K562 (cell line): ENCODE results near the gene FARP1. TPM values are rescaled to one million over a fixed set of nuclear protein-coding genes. Genes with fewer than 3 reads are reported as not detected.

ENCODE experiments used
- ATAC-seq: fragments of 200-7000 bp; cut with Tn5 transposase; 3 replicates; pipeline ENCODE4 v1.9.1; 2020; ENCODE audit warnings: moderate library complexity
- BruUV-seq: library from RNA; stranded (reverse); fragments of 400-500 nt; replicated peaks from 2 replicates; lab custom pipeline; 2021; lab: Mats Ljungman, UMichigan
- CTCF ChIA-PET: fragments of 300-600 bp; formaldehyde crosslinking; extraction: SDS; loops from one replicate; lab custom pipeline; 2021; ENCODE audit warnings: low intra/inter-chr PET ratio; lab: Yijun Ruan, JAX
- POLR2A ChIA-PET: fragments of 300-600, 350-650 bp; sonication (Branson Sonifier 250); formaldehyde crosslinking; extraction: SDS; loops from one replicate; lab custom pipeline; 2021; ENCODE audit warnings: antibody characterized with exemption, inconsistent platforms; lab: Yijun Ruan, JAX
- DNase-seq, 4 experiments: peaks; one replicate each; pipeline versions ENCODE4 v3.0.0 to v3.0.0-alpha.2; 2011 to 2018; ENCODE audit warnings: low spot score in 3 of 4, mixed read lengths in 3 of 4; ENCODE audit errors: extremely low read depth in 1 of 4
- FAIRE-seq: peaks from 2 replicates; lab custom pipeline; 2011; peaks lifted over from hg19 to GRCh38; lab: Jason Lieb, UNC
- H2AFZ ChIP-seq: 2 replicates; pipeline ENCODE4 v1.6.0; 2011; ENCODE audit warnings: low read depth, low read length, control low read depth, inconsistent platforms
- H3K27ac ChIP-seq: fragments of 200-600 bp; 3 replicates; pipeline ENCODE4 v1.8.0; 2011; ENCODE audit warnings: low read depth, mild to moderate bottlenecking, control low read depth, inconsistent platforms, low read length, moderate library complexity, mixed read lengths; ENCODE audit errors: extremely low read depth
- H3K27me3 ChIP-seq, 2 experiments: fragments of 300-600 bp in 1 of 2; 2 replicates in 1 of 2; 3 replicates in 1 of 2; pipeline versions ENCODE4 v1.6.0 to v1.8.0; 2011; ENCODE audit warnings: inconsistent platforms in 2 of 2, low read length in 2 of 2, mild to moderate bottlenecking in 1 of 2, mixed read lengths in 1 of 2, moderate library complexity in 1 of 2; ENCODE audit not compliant: control insufficient read depth in 2 of 2, insufficient read depth in 2 of 2
- H3K36me3 ChIP-seq: fragments of 300-600 bp; 3 replicates; pipeline ENCODE4 v1.8.0; 2011; ENCODE audit warnings: mild to moderate bottlenecking, low read length, inconsistent platforms; ENCODE audit not compliant: control insufficient read depth, insufficient read depth
- H3K4me1 ChIP-seq, 2 experiments: fragments of 200-600 bp in 1 of 2; replicated peaks in 1 of 2; 2 replicates in 1 of 2; 3 replicates in 1 of 2; pipeline versions ENCODE4 v1.5.1 to v1.8.0; 2011; ENCODE audit warnings: inconsistent platforms in 2 of 2, low read length in 2 of 2, mild to moderate bottlenecking in 1 of 2, mixed read lengths in 1 of 2, moderate library complexity in 1 of 2; ENCODE audit not compliant: control insufficient read depth in 2 of 2, insufficient read depth in 2 of 2
- H3K4me2 ChIP-seq: 2 replicates; pipeline ENCODE4 v1.6.1; 2011; ENCODE audit warnings: low read length, control low read depth, inconsistent platforms, mixed read lengths; ENCODE audit not compliant: insufficient read depth
- H3K4me3 ChIP-seq: fragments of 200-600 bp; sonication (generic), shearing (Covaris generic); 2 replicates; pipeline ENCODE4 v1.5.1; 2016; ENCODE audit warnings: control low read depth, inconsistent platforms
- H3K79me2 ChIP-seq: fragments of 200-600 bp; 3 replicates; pipeline ENCODE4 v1.8.0; 2011; ENCODE audit warnings: low read length, inconsistent platforms; ENCODE audit not compliant: control insufficient read depth, insufficient read depth
- H3K9ac ChIP-seq, 2 experiments: 2 replicates each; pipeline versions ENCODE4 v1.6.0 to v1.6.1; 2011; ENCODE audit warnings: low read depth in 2 of 2, low read length in 2 of 2, control low read depth in 1 of 2, inconsistent platforms in 1 of 2, mild to moderate bottlenecking in 1 of 2, mixed read lengths in 1 of 2; ENCODE audit not compliant: insufficient read depth in 1 of 2
- H3K9me1 ChIP-seq: one replicate; pipeline ENCODE4 v1.6.0; 2011; ENCODE audit warnings: inconsistent platforms, mild to moderate bottlenecking, low read length, moderate library complexity; ENCODE audit not compliant: control insufficient read depth, insufficient read depth
- H3K9me3 ChIP-seq: replicated peaks from 2 replicates; pipeline ENCODE4 v1.5.1; 2011; ENCODE audit warnings: low read depth, low read length, inconsistent platforms; ENCODE audit not compliant: control insufficient read depth, insufficient read depth
- H4K20me1 ChIP-seq: replicated peaks from 2 replicates; pipeline ENCODE4 v1.6.1; 2011; ENCODE audit warnings: low read length, inconsistent platforms, mixed read lengths; ENCODE audit not compliant: control insufficient read depth, insufficient read depth
- MTA2 ChIP-seq: fragments of 450-650 bp; IDR thresholded peaks from 2 replicates; pipeline ENCODE4 v1.6.1; 2016; ENCODE audit warnings: low read depth
- POLR2B ChIP-seq: fragments of 450-650 bp; IDR thresholded peaks from 2 replicates; pipeline ENCODE4 v1.6.1; 2018; ENCODE audit warnings: low read depth; ENCODE audit not compliant: partially characterized antibody
- RBFOX2 ChIP-seq: fragments of 200-400 bp; formaldehyde crosslinking; IDR thresholded peaks from 2 replicates; pipeline ENCODE4 v1.6.1; 2017; ENCODE audit warnings: low read depth, mild to moderate bottlenecking, low read length, moderate library complexity
- ZNF431 ChIP-seq: sonication (generic); formaldehyde crosslinking; IDR thresholded peaks from 2 replicates; pipeline ENCODE4 v1.8.0; 2022; ENCODE audit warnings: mild to moderate bottlenecking, missing genetic modification reagents
- ZNF584 ChIP-seq: fragments of 200-800 bp; sonication (Bioruptor generic); IDR thresholded peaks from 2 replicates; pipeline ENCODE4 v1.6.1; 2016; ENCODE audit warnings: low read depth, mild to moderate bottlenecking, missing genetic modification characterization, missing compliant biosample characterization
- WGBS: fragments of 100-300 bp; shearing (Covaris generic); methylation state at CpG from one replicate; pipeline ENCODE4 v1.1.6; 2016; ENCODE audit warnings: low coverage, mixed read lengths; ENCODE audit not compliant: insufficient coverage; ENCODE audit errors: missing lambda C conversion rate; 5-methylcytosine and 5-hydroxymethylcytosine counted together
- in situ Hi-C: fragments of 300-500 bp; cut with MboI; formaldehyde crosslinking; loops from 4 replicates; pipeline ENCODE4 v1.15.0; 2018; ENCODE audit warnings: inconsistent platforms, mixed read lengths
- intact Hi-C: fragments of 100-400 bp; cut with micrococcal nuclease; formaldehyde crosslinking; loops from 2 replicates; pipeline ENCODE4 v1.14.2; 2022
- polyA plus RNA-seq, 8 experiments: library from polyadenylated mRNA; depleted of rRNA in 4 of 8; stranded (reverse) in 5 of 8; unstranded in 3 of 8; fragments of >200 nt; fragmentation: Nextera tagmentation in 2 of 8; fragmentation: Illumina TruSeq in 1 of 8; extraction: Ambion mirVana in 2 of 8; extraction: Trizol in 1 of 8; gene quantifications; 2 replicates each; pipeline versions ENCODE4 v1.2.1 to v1.2.3, GENCODE V29; 2011 to 2014; ENCODE audit warnings: inconsistent platforms in 1 of 8, missing spikeins in 1 of 8
- total RNA-seq, 7 experiments: library from RNA; depleted of rRNA in 6 of 7; stranded (reverse); fragments of >200 nt in 6 of 7; fragmentation: Illumina TruSeq in 2 of 7; extraction: Trizol in 2 of 7; gene quantifications; 2 replicates each; pipeline versions ENCODE4 v1.2.1 to v1.2.3, GENCODE V29; 2011 to 2021; ENCODE audit warnings: low replicate concordance in 1 of 7
- TF ChIP-seq, protein P1 (sequence below): fragments of 450-650 bp; formaldehyde crosslinking; IDR thresholded peaks from 2 replicates; pipeline ENCODE4 v1.4.0; 2022; ENCODE audit warnings: missing genetic modification characterization
- TF ChIP-seq, protein P2 (sequence below): fragments of 450-650 bp; IDR thresholded peaks from 2 replicates; pipeline ENCODE4 v1.6.1; 2016; ENCODE audit warnings: mild to moderate bottlenecking, moderate library complexity
- TF ChIP-seq, protein P3 (sequence below): fragments of 450-650 bp; IDR thresholded peaks from 2 replicates; pipeline ENCODE4 v1.6.1; 2016; ENCODE audit warnings: borderline replicate concordance

Gene FARP1
- total and polyA plus RNA-seq, 9 of the 15 experiments (the other 6 are each of a cell fraction or from before 2014, with no cell fraction given): 0.03 to 0.29 (median 0.05) TPM; not detected in 3

DNA sequence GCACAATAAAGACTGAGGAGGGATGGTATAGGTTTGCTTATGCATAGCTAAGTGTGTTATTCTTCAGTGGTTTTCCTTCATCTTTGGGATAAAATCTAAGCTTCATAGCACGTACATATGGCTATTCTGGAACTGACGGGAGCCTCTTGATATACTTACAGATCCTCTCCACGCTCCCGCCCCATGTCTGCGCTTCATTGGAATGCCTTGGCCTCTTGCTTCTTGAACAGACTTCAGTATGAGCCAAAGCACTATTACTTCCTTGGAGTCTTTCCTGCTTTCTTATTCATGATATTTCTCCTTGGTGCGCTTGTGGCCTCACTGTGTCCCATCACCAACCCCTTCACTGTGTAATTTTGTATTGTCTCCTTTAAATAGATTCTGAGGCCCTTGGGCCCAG lies 145.3 kb downstream of the FARP1 start:
- no peak for ATAC-seq
- in situ Hi-C loops: no loop called here
- TF ChIP-seq, protein P1, sequence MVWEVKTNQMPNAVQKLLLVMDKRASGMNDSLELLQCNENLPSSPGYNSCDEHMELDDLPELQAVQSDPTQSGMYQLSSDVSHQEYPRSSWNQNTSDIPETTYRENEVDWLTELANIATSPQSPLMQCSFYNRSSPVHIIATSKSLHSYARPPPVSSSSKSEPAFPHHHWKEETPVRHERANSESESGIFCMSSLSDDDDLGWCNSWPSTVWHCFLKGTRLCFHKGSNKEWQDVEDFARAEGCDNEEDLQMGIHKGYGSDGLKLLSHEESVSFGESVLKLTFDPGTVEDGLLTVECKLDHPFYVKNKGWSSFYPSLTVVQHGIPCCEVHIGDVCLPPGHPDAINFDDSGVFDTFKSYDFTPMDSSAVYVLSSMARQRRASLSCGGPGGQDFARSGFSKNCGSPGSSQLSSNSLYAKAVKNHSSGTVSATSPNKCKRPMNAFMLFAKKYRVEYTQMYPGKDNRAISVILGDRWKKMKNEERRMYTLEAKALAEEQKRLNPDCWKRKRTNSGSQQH (CRISPR knock-in tag): no peak
- no peak for TF ChIP-seq ZNF431
- TF ChIP-seq POLR2B: no peak
- TF ChIP-seq, protein P2, sequence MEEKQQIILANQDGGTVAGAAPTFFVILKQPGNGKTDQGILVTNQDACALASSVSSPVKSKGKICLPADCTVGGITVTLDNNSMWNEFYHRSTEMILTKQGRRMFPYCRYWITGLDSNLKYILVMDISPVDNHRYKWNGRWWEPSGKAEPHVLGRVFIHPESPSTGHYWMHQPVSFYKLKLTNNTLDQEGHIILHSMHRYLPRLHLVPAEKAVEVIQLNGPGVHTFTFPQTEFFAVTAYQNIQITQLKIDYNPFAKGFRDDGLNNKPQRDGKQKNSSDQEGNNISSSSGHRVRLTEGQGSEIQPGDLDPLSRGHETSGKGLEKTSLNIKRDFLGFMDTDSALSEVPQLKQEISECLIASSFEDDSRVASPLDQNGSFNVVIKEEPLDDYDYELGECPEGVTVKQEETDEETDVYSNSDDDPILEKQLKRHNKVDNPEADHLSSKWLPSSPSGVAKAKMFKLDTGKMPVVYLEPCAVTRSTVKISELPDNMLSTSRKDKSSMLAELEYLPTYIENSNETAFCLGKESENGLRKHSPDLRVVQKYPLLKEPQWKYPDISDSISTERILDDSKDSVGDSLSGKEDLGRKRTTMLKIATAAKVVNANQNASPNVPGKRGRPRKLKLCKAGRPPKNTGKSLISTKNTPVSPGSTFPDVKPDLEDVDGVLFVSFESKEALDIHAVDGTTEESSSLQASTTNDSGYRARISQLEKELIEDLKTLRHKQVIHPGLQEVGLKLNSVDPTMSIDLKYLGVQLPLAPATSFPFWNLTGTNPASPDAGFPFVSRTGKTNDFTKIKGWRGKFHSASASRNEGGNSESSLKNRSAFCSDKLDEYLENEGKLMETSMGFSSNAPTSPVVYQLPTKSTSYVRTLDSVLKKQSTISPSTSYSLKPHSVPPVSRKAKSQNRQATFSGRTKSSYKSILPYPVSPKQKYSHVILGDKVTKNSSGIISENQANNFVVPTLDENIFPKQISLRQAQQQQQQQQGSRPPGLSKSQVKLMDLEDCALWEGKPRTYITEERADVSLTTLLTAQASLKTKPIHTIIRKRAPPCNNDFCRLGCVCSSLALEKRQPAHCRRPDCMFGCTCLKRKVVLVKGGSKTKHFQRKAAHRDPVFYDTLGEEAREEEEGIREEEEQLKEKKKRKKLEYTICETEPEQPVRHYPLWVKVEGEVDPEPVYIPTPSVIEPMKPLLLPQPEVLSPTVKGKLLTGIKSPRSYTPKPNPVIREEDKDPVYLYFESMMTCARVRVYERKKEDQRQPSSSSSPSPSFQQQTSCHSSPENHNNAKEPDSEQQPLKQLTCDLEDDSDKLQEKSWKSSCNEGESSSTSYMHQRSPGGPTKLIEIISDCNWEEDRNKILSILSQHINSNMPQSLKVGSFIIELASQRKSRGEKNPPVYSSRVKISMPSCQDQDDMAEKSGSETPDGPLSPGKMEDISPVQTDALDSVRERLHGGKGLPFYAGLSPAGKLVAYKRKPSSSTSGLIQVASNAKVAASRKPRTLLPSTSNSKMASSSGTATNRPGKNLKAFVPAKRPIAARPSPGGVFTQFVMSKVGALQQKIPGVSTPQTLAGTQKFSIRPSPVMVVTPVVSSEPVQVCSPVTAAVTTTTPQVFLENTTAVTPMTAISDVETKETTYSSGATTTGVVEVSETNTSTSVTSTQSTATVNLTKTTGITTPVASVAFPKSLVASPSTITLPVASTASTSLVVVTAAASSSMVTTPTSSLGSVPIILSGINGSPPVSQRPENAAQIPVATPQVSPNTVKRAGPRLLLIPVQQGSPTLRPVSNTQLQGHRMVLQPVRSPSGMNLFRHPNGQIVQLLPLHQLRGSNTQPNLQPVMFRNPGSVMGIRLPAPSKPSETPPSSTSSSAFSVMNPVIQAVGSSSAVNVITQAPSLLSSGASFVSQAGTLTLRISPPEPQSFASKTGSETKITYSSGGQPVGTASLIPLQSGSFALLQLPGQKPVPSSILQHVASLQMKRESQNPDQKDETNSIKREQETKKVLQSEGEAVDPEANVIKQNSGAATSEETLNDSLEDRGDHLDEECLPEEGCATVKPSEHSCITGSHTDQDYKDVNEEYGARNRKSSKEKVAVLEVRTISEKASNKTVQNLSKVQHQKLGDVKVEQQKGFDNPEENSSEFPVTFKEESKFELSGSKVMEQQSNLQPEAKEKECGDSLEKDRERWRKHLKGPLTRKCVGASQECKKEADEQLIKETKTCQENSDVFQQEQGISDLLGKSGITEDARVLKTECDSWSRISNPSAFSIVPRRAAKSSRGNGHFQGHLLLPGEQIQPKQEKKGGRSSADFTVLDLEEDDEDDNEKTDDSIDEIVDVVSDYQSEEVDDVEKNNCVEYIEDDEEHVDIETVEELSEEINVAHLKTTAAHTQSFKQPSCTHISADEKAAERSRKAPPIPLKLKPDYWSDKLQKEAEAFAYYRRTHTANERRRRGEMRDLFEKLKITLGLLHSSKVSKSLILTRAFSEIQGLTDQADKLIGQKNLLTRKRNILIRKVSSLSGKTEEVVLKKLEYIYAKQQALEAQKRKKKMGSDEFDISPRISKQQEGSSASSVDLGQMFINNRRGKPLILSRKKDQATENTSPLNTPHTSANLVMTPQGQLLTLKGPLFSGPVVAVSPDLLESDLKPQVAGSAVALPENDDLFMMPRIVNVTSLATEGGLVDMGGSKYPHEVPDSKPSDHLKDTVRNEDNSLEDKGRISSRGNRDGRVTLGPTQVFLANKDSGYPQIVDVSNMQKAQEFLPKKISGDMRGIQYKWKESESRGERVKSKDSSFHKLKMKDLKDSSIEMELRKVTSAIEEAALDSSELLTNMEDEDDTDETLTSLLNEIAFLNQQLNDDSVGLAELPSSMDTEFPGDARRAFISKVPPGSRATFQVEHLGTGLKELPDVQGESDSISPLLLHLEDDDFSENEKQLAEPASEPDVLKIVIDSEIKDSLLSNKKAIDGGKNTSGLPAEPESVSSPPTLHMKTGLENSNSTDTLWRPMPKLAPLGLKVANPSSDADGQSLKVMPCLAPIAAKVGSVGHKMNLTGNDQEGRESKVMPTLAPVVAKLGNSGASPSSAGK: no peak
- TF ChIP-seq RBFOX2: no peak
- TF ChIP-seq ZNF584: no peak
- TF ChIP-seq MTA2: no peak
- TF ChIP-seq, protein P3, sequence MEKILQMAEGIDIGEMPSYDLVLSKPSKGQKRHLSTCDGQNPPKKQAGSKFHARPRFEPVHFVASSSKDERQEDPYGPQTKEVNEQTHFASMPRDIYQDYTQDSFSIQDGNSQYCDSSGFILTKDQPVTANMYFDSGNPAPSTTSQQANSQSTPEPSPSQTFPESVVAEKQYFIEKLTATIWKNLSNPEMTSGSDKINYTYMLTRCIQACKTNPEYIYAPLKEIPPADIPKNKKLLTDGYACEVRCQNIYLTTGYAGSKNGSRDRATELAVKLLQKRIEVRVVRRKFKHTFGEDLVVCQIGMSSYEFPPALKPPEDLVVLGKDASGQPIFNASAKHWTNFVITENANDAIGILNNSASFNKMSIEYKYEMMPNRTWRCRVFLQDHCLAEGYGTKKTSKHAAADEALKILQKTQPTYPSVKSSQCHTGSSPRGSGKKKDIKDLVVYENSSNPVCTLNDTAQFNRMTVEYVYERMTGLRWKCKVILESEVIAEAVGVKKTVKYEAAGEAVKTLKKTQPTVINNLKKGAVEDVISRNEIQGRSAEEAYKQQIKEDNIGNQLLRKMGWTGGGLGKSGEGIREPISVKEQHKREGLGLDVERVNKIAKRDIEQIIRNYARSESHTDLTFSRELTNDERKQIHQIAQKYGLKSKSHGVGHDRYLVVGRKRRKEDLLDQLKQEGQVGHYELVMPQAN: no peak

More for the DNA sequence above, 145.3 kb downstream of the FARP1 start:
- Histone ChIP-seq H3K9ac (no peak overlapping the region), H3K27me3 (peaks cover 3 to 10% of the 10 kb centered on the region in 2 experiments; a peak in 3 of 5 replicates), H3K36me3 (no peaks in the 10 kb centered on the region), H3K4me3 (no peak overlapping the region), H3K9me1 (no peaks in the 10 kb centered on the region), H3K27ac (no peak overlapping the region), H3K4me2 (no peak overlapping the region), H3K4me1 (no peaks in the 10 kb centered on the region), H2AFZ (no peak overlapping the region), H3K9me3 (no peaks in the 10 kb centered on the region), H4K20me1 (no peaks in the 10 kb centered on the region), H3K79me2 (no peaks in the 10 kb centered on the region)
- no TSS peak for BruUV-seq
- intact Hi-C loops: no loop called here
- WGBS: 3% methylated on average over 6 of the region's 6 CpGs
- ChIA-PET POLR2A (no interaction called here), CTCF (no interaction called here)
- FAIRE-seq (no peak), DNase-seq (no peak)
